Measurements from ENCODE around the gene IL34. TPM values are rescaled to one million over a fixed set of nuclear protein-coding genes. Genes with fewer than 3 reads are reported as not detected.

IL34 gene
- polyA plus RNA-seq, 2 of the 4 experiments (the other 2 are of a cell fraction): 0.25 to 0.40 TPM

GRCh38 chr16:70694088-70694867 is 47.9 kb downstream of the IL34 start (continued):
- TF ChIP-seq HMGXB4 (CRISPR knock-in tag; IDR thresholded peaks at IDR 0.05; ENCODE audit: borderline replicate concordance) (no peak), PHF8 (IDR thresholded peaks at IDR 0.05; ENCODE audit: borderline replicate concordance, low read depth) (no peak), NFE2L2 (conservative IDR thresholded peaks at IDR 0.05; ENCODE audit: low read length) (no peak), NR3C1 (IDR thresholded peaks at IDR 0.05) (no peak), USF2 (IDR thresholded peaks at IDR 0.05) (no peak), SREBF2 (IDR thresholded peaks at IDR 0.05) (no peak), ATOH8 (CRISPR knock-in tag; IDR thresholded peaks at IDR 0.05; ENCODE audit: low read depth) (no peak), CTCF (IDR thresholded peaks at IDR 0.05) (no peak), CHD4 (IDR thresholded peaks at IDR 0.05; ENCODE audit: borderline replicate concordance) (no peak), ELK1 (IDR thresholded peaks at IDR 0.05; ENCODE audit: low read depth, low read length) (no peak), RCOR1 (IDR thresholded peaks at IDR 0.05; ENCODE audit: low read depth, low read length) (no peak), HEYL (CRISPR knock-in tag; IDR thresholded peaks at IDR 0.05) (no peak), CBX8 (IDR thresholded peaks at IDR 0.05) (no peak), RFX5 (IDR thresholded peaks at IDR 0.05) (no peak)

GRCh38 chr16:70694868-70695218 is 48.5 kb downstream of the IL34 start:
- H3K4me2 ChIP-seq: peak overlapping the region; percentile 84

More at GRCh38 chr16:70694868-70695218, 48.5 kb downstream of the IL34 start:
- ATAC-seq (peak; percentile 1 to 3; a peak in 2 of 6 replicates), DNase-seq (ENCODE audit: low read depth in 1 of 2, low spot score in 1 of 2) (no peak), FAIRE-seq (no peak)
- POLR2A ChIA-PET: no interaction called here
- no peak for TF ChIP-seq BCL3 (IDR thresholded peaks at IDR 0.05)
- 0 out of 2 replicates have a peak, but pooled peaks have one; percentile 3 for TF ChIP-seq E2F6 (IDR thresholded peaks at IDR 0.05; ENCODE audit: borderline replicate concordance, low read depth)
- TF ChIP-seq PHF8 (IDR thresholded peaks at IDR 0.05; ENCODE audit: borderline replicate concordance, low read depth): no peak
- no peak for TF ChIP-seq POLR2A (IDR thresholded peaks at IDR 0.05; ENCODE audit: low read length)
- no peak for TF ChIP-seq POLR2AphosphoS2 (conservative IDR thresholded peaks at IDR 0.05; ENCODE audit: low read length)
- no peak for TF ChIP-seq HES2 (IDR thresholded peaks at IDR 0.05)
- no peak for TF ChIP-seq HDAC2 (IDR thresholded peaks at IDR 0.05)
- no peak for TF ChIP-seq RAD21 (conservative IDR thresholded peaks at IDR 0.05 in 1 of 2, IDR thresholded peaks at IDR 0.05 in 1 of 2)
- TF ChIP-seq HOXA7 (CRISPR knock-in tag; IDR thresholded peaks at IDR 0.05): no peak
- TF ChIP-seq EHF (CRISPR knock-in tag; IDR thresholded peaks at IDR 0.05): no peak
- TF ChIP-seq MAX (IDR thresholded peaks at IDR 0.05): peak; percentile 7
- no peak for TF ChIP-seq USF2 (IDR thresholded peaks at IDR 0.05)
- 66% methylated on average over 4 of the region's 4 CpGs for WGBS (ENCODE audit: missing lambda C conversion rate)
- Histone ChIP-seq H3K4me3 (no peak overlapping the region), H3K27ac (peak overlapping the region; percentile 97 to 100), H3K4me1 (peaks cover 81% of the 10 kb centered on the region), H3K9me3 (no peaks in the 10 kb centered on the region)
- CTCF ChIA-PET: interaction anchor here (1.1 to 3.6 kb wide), 6 partner anchors 8 to 76 kb away, joined by 3 to 18 read pairs (median 11); no protein-coding TSS in a partner anchor
